Measurements from ENCODE around the gene HPX.
A peak's percentile ranks its signal among the peaks of the same experiment; 100 is the strongest.

Gene HPX

GRCh38 chr11:6468712-6469495 is 28.1 kb upstream of the HPX start:
- DNase-seq (ENCODE audit: low spot score) = peak; percentile 89

- no peak for DNase-seq (ENCODE audit: low spot score)
Observed at GRCh38 chr11:6459099-6459450, 18.3 kb upstream of the HPX start.

- no peak for DNase-seq (ENCODE audit: low spot score)
Observed at GRCh38 chr11:6458352-6459098, 17.7 kb upstream of the HPX start.

- no peak for DNase-seq (ENCODE audit: low spot score)
Observed at GRCh38 chr11:6457581-6458320, 17.0 kb upstream of the HPX start.

- DNase-seq (ENCODE audit: low spot score) = no peak
Observed at GRCh38 chr11:6456361-6457073, 15.7 kb upstream of the HPX start.

GRCh38 chr11:6455070-6455469 is 14.3 kb upstream of the HPX start:
- no peak for DNase-seq (ENCODE audit: low spot score)

- no peak for DNase-seq (ENCODE audit: low spot score)
Observed at GRCh38 chr11:6453152-6453551, 12.4 kb upstream of the HPX start.

- no peak for DNase-seq (ENCODE audit: low spot score)
Observed at GRCh38 chr11:6452219-6452618, 11.4 kb upstream of the HPX start.

GRCh38 chr11:6448574-6448973 is 7.8 kb upstream of the HPX start:
- no peak for DNase-seq (ENCODE audit: low spot score)

- peak; percentile 57 for DNase-seq (ENCODE audit: low spot score)
Observed at GRCh38 chr11:6443269-6444003, 2.6 kb upstream of the HPX start.

GRCh38 chr11:6442441-6442840 is 1.7 kb upstream of the HPX start:
- no peak for DNase-seq (ENCODE audit: low spot score)

GRCh38 chr11:6438979-6439571 is 1.7 kb downstream of the HPX start:
- DNase-seq (ENCODE audit: low spot score) = peak; percentile 82

GRCh38 chr11:6437993-6438392 is 2.8 kb downstream of the HPX start:
- DNase-seq (ENCODE audit: low spot score) = no peak

- no peak for DNase-seq (ENCODE audit: low spot score)
Observed at GRCh38 chr11:6437423-6437822, 3.4 kb downstream of the HPX start.

GRCh38 chr11:6433998-6434660 is 6.7 kb downstream of the HPX start:
- DNase-seq (ENCODE audit: low spot score) = no peak

- DNase-seq (ENCODE audit: low spot score) = no peak
Observed at GRCh38 chr11:6431861-6432260, 8.9 kb downstream of the HPX start.

GRCh38 chr11:6427516-6427915 is 13.3 kb downstream of the HPX start:
- DNase-seq (ENCODE audit: low spot score) = no peak

GRCh38 chr11:6420677-6421076 is 20.1 kb downstream of the HPX start:
- DNase-seq (ENCODE audit: low spot score) = no peak

- DNase-seq (ENCODE audit: low spot score) = peak; percentile 69
Observed at GRCh38 chr11:6419009-6419631, 21.7 kb downstream of the HPX start, which contains the start of gene APBB1. Gene APBB1, minus strand, starts transcription at chr11:6419094. Its CDS starts 7,747 bp downstream, at chr11:6411347.
